NCI-H446 treated with DMSO at 0.1 percent for 48 hours (cell line): ENCODE results near the gene NTSR1.

Experiments used
- DNase-seq: peaks from one replicate; lab custom pipeline; 2025; lab: John Stamatoyannopoulos, UW

The NTSR1 gene

GRCh38 chr20:62726276-62726675 lies 17.6 kb downstream of the NTSR1 start:
- no peak for DNase-seq

DNA sequence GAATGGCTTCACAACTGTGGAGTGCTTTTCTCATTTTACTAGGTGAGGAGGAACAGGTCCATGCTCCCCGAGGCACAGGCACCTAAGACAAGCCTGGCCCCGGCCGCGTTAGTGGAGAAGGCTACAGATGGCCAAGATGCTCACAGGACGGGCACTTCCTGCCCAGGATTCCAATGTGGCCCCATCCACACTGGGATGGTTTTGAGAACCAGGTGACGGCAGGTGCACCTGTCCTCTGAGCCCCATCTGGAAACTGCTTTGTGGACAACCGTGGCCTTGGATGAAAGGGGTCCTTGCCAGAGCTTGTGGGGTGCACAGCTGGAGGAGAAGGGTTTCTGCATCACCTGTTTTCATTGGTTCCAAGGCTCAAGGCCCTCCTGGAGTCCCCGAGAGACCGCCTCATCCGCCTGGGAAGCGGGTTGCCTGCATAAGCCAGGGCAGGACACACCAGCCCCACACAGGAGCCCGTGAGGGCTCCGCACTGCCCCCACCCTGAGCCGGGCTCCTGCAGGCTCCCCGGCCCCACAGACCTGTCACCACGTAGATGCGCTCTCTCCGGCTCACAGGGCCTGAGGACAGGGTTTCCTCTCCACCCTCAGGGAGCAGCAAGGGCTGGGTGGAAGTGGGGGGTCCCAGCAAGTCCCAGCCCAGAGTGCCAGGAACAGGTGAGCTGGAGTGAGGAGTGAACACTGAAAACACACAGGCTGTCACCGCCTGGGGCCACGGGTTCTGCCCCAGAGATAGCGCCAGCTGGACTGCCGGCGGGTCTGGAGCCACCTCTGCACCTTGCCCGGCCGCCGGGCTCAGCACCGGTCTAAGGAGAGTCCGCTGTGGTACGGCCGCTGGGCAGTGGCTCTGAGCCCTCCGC lies 18.3 kb downstream of the NTSR1 start:
- DNase-seq = no peak

DNA sequence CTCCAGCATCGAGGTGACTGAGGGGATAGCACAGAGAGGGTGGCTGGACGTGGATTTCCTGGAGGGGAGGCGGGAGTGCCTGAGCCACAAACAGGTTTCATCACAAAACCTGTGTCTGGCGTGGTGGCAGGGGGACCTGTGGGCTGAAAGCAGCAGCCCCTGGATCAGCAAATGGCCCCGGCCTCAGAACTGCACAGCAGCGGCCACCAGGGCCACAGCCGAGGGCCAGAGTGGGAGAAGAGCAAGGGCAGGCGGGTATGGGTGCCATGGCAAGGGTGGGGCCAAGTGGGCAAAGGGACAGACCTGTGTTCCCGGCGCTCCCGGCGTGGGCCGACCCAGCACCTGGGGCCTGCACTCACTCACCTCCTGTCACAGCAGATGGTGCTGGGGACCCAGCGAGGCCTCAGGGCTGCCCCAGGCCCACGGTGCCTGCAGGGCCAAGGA lies 19.0 kb downstream of the NTSR1 start:
- no peak for DNase-seq

DNA sequence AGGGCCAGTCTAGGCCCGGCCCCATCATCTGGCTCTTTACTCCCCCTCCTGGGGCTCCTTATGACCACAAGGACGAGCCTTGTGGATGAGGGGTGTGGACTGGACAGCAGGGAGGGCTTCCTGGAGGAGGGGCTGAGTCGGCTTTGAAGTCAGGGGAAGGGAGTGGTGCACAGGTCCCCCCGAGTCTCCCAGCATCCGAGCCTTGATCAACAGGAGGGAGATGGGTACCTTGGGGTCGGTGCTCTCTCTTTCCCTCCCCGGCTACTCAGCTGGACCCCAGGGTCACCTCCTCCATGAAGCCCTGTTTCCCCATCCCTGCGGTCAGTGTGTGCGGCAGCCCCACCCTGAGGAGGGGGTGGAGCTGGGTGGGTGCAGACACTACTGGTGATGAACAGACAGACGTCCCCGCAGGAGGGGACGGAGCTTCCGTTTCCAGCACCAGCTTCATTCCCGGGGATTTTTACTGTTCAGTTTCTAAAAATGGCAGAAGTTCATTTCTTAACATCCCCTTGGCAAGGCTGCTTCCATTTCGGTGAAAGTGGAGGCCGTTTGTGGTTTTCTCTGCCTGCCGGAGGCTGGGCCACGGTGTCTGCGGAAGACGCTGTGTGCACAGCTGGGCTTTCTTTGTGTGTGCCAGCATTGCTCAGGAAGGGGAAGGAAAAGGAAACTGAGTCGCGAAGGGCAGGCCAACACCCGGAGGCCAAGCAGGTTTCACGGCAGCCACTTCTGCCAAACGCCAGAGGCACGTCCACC lies 19.6 kb downstream of the NTSR1 start:
- DNase-seq = no peak

- DNase-seq = no peak
Measured at GRCh38 chr20:62728781-62729300, 20.2 kb downstream of the NTSR1 start.

- DNase-seq = no peak
Measured at GRCh38 chr20:62730481-62730880, 21.8 kb downstream of the NTSR1 start.

- no peak for DNase-seq
Measured at GRCh38 chr20:62732031-62732760, 23.6 kb downstream of the NTSR1 start.

DNA sequence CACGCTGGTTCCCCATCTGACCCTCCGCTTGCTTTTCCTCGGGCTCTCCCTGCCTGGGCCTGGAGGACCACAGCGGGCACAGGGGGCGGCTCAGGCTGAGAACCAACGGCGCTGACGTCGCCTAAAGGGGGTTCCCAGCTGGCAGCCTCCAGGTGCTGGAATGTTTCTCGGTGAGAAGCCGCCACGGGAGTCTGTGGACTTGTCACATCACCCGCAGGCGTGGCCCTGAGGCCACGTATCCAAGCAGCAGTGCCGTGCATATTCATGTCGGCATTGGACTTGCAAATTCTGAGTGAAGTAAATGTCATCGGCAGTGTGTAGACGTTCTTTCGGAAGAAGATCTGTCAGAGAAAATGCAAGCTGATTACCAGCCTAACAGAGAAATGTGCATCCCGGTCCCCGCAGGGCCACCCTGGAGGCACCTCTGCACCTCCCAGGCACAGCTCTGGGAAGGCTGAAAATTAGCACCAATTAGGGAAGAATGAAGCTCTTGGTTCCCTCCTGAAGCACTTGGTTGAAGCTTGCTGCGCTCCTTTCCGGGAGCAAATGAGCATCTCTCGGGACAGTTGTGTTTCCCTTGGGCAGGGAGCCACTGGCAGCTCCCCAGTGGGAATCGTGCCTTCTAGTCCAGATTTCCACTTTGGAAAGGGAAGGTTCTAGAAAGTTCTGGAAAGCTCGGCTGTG lies 24.3 kb downstream of the NTSR1 start:
- DNase-seq = no peak

- DNase-seq = no peak
Measured at GRCh38 chr20:62733526-62733842, 24.8 kb downstream of the NTSR1 start.

DNA sequence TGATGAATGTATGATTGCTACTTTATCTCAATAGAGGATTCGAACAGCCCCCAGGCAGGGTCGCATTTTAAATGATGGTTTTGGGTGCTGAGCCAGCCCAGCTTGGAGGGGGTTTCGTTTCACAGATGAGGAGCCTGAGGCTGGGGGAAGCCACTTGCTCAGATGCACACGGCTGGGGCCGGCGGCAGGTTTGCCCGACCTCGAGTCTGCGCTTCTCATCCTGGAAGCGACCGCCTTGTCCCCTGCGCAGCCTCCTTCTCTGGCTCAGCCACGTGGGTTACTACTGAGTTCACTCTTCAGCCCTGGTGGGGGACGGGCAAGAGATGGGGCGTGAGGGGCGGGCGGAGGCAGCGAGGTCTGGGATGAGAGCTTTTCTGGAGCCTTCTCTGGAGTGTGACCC lies 25.3 kb downstream of the NTSR1 start:
- no peak for DNase-seq

DNA sequence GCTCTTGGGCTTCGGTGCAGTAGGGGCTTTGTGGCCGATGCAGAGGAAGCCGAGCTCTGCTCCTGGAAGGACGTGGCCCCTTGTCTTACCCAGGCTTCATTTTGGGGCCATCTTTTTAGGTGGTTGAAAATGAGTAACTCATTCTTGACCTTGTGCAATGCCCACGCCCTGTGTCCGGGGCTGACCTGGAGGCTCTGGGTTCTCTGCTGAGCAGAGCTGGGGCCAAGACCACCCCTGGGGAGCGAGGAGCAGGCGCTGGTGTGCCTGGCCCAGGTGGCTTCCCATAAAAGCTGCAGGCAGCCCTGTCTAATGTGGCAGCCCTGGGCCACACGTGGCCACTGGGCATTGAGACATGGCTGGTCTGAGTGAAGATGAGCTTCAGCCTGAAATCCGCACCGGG lies 25.7 kb downstream of the NTSR1 start:
- DNase-seq = no peak

- DNase-seq = no peak
Measured at GRCh38 chr20:62734881-62735280, 26.2 kb downstream of the NTSR1 start.

GRCh38 chr20:62735331-62735821 lies 26.7 kb downstream of the NTSR1 start:
- no peak for DNase-seq

DNA sequence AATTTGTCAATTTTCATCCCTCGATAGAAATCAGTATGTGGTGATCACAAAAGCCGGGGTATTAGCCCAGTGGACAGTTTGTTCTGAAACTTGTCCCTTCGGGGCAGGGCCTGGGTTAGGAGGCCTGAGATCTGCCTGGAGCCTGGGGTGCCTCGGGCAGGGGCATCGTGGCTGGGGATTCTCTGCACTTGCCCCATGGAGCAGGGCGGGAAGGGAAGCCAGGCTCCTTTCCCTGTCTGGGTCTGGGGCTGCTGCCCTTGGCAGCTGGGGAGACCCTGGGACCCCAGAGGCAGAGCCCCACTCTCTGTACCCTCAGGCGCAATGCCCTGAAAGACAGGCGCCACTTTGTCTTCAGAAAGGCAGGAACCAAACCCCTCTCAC lies 27.4 kb downstream of the NTSR1 start:
- DNase-seq = no peak

- no peak for DNase-seq
Measured at GRCh38 chr20:62736407-62737071, 27.9 kb downstream of the NTSR1 start.

GRCh38 chr20:62737271-62737811 lies 28.7 kb downstream of the NTSR1 start:
- no peak for DNase-seq

DNA sequence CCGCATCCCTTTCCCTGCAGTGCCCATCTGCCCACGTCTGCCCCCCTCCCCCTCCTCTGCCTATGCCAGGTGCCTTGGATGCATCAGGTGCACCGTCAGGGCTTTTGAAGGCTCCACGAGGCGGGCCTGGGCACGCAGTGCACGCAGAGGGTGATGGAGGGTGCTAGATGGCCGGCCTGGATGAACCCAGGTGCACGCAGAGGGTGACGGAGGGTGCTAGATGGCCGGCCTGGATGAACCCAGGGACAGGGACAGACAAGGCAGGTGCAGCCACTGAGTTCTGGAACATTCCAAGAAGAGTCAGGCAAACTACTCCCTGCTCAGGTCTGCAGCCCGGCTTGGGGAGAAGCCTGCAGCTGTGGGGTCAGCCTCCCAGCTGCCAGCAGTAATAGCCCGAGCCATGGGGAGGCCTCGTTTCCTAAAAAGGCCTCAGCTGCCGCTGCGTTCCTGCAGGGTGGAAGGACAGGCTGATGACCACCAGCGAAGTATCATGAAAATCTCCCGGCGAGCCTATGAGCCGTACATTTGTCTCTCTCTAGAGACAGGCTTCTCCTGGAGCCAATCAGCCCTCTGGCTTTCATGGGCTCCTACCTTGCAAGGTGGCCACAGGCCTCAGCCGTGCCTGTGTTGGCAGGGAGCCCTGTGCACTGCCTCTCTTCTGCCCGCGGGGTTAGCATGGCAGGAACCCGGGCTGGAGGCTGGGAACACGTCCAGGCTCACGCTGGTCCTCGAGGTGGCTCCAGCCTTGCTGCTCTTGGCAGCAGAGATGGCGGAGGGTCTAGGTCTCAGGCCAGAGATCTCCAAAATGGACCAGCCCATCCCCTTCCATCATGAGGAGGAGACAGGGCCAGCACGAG lies 29.6 kb downstream of the NTSR1 start:
- DNase-seq = no peak

DNA sequence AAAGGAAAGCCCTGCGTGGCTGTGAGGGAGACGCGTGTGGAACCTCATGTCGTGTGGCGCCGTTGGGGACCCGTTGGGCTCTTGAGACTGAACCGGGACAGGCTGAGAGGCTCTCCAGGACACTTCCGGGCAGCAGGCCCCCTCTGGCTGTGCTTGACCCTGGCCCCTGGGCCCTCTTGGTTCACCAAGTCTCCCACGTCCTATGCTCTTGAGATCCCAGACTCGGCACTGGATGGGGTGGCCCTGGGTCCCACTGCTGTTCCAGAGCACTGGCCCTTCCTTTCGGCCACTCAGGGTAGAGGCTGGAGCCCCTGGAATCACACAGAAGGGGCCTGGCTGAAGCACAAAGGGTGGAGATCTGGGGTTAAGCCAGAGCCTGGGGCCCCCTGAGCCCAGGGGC lies 30.4 kb downstream of the NTSR1 start:
- no peak for DNase-seq

- no peak for DNase-seq
Measured at GRCh38 chr20:62739581-62740285, 31.1 kb downstream of the NTSR1 start.
